ENCODE data around the gene CD4.

DNA sequence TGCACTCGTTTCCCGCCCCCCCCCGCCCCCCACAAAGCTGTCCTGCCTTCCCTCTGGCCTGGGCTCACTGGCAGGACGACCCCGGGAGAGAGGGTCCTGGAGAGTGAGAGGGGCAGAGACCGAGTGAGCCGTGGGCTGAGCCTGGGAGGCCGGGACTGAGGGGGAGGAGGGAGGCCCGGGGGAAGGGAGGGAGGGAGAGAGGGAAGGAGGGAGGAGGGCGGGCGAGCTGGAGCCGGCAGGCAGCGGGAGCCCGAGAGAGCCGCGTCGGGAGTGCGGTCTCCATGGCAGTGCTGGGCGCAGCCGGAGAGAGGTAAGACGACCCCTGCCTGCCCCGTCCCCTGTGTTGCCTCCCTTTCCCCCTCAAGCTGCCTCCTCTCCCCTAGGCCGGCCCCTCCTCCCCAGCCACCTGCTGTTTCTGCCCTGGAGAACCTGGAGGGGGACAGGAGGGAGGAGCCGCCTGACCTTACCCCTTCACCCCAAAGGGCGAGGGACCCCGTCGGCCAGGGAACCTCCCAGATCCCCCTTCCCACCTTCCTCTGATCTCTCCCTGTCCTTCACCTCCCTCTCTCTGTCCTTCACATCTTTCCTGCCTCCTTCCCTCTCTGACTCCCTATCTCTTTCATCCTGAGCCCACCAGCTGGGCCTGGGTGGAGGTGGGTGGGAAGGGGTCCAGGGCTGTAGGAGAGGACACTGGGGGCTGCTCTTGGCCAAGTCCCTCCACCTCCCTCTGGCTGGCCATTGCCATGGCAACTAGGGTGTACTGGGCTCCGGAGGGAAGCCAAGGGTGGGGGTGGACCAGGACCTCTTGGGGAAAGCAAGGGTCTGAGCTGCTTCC, 32.5 kb downstream of the CD4 start, which contains the start of gene GPR162:
- TF ChIP-seq, protein P1, sequence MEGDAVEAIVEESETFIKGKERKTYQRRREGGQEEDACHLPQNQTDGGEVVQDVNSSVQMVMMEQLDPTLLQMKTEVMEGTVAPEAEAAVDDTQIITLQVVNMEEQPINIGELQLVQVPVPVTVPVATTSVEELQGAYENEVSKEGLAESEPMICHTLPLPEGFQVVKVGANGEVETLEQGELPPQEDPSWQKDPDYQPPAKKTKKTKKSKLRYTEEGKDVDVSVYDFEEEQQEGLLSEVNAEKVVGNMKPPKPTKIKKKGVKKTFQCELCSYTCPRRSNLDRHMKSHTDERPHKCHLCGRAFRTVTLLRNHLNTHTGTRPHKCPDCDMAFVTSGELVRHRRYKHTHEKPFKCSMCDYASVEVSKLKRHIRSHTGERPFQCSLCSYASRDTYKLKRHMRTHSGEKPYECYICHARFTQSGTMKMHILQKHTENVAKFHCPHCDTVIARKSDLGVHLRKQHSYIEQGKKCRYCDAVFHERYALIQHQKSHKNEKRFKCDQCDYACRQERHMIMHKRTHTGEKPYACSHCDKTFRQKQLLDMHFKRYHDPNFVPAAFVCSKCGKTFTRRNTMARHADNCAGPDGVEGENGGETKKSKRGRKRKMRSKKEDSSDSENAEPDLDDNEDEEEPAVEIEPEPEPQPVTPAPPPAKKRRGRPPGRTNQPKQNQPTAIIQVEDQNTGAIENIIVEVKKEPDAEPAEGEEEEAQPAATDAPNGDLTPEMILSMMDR (IDR thresholded peaks at IDR 0.05): no peak
- no peak for TF ChIP-seq POLR2AphosphoS5 (IDR thresholded peaks at IDR 0.05)
- no peak for TF ChIP-seq POLR2A (IDR thresholded peaks at IDR 0.05; ENCODE audit: low read depth)

Measured in esophagus muscularis mucosa (tissue), 3 donors.